SK-N-SH (cell line): Measurements from ENCODE around the gene CLASP1. TPM values are rescaled to one million over a fixed set of nuclear protein-coding genes. Genes with fewer than 3 reads are reported as not detected.

Experiments used
- CTCF ChIA-PET: fragments of 300-600, 350-600 bp; formaldehyde crosslinking; extraction: SDS; loops from one replicate; lab custom pipeline; 2021; lab: Yijun Ruan, JAX
- POLR2A ChIA-PET: fragments of 350-600 bp; sonication (Branson Sonifier 250); formaldehyde crosslinking; extraction: SDS; loops from one replicate; lab custom pipeline; 2020; ENCODE audit warnings: antibody characterized with exemption, inconsistent platforms; lab: Yijun Ruan, JAX
- DNase-seq: peaks from one replicate; pipeline ENCODE4 v3.0.0; 2012
- H2AFZ ChIP-seq: fragments of 200-600 bp; sonication (generic); 2 replicates; pipeline ENCODE4 v1.8.1; 2016; ENCODE audit warnings: antibody characterized with exemption, mild to moderate bottlenecking, low read depth
- H3F3A ChIP-seq: fragments of 200-600 bp; sonication (generic); replicated peaks from 2 replicates; pipeline ENCODE3; 2016; ENCODE audit warnings: antibody characterized with exemption, mild to moderate bottlenecking; ENCODE audit not compliant: insufficient read depth
- H3K27ac ChIP-seq, 2 experiments: fragments of 200-500 bp in 1 of 2; fragments of 200-600 bp in 1 of 2; sonication (Bioruptor generic) in 1 of 2; sonication (generic), shearing (Covaris generic) in 1 of 2; 2 replicates each; pipeline versions ENCODE4 v1.5.1 to v1.6.1; 2014 to 2016; ENCODE audit warnings: low read depth in 2 of 2, inconsistent platforms in 1 of 2, low read length in 1 of 2, mild to moderate bottlenecking in 1 of 2, mixed read lengths in 1 of 2
- H3K27me3 ChIP-seq: fragments of 200-600 bp; sonication (generic), shearing (Covaris generic); 2 replicates; pipeline ENCODE4 v1.6.1; 2016; ENCODE audit warnings: mixed run types; ENCODE audit not compliant: insufficient read depth
- H3K36me3 ChIP-seq, 2 experiments: fragments of 200-500 bp in 1 of 2; fragments of 200-600 bp in 1 of 2; sonication (Bioruptor generic) in 1 of 2; sonication (generic) in 1 of 2; replicated peaks in 1 of 2; 2 replicates each; pipeline versions ENCODE3 to v1.5.1; 2014 to 2016; ENCODE audit warnings: low read length in 1 of 2, mild to moderate bottlenecking in 1 of 2; ENCODE audit not compliant: insufficient read depth in 2 of 2, control insufficient read depth in 1 of 2
- H3K4me1 ChIP-seq, 2 experiments: fragments of 200-500 bp in 1 of 2; fragments of 200-600 bp in 1 of 2; sonication (Bioruptor generic) in 1 of 2; sonication (generic), shearing (Covaris generic) in 1 of 2; 2 replicates each; pipeline versions ENCODE4 v1.5.1 to v1.6.1; 2014 to 2016; ENCODE audit warnings: low read depth in 1 of 2, low read length in 1 of 2, mixed run types in 1 of 2; ENCODE audit not compliant: insufficient read depth in 2 of 2, control insufficient read depth in 1 of 2
- H3K4me2 ChIP-seq: fragments of 200-600 bp; sonication (generic), shearing (Covaris generic); 2 replicates; pipeline ENCODE4 v1.6.1; 2017; ENCODE audit warnings: mixed run types
- H3K4me3 ChIP-seq, 2 experiments: fragments of 200-500 bp in 1 of 2; fragments of 200-600 bp in 1 of 2; sonication (Bioruptor generic) in 1 of 2; sonication (generic), shearing (Covaris generic) in 1 of 2; 2 replicates each; pipeline versions ENCODE4 v1.5.1 to v1.8.1; 2014 to 2016; ENCODE audit warnings: low read depth in 2 of 2, inconsistent platforms in 1 of 2, low read length in 1 of 2, mild to moderate bottlenecking in 1 of 2, mixed read lengths in 1 of 2, moderate library complexity in 1 of 2
- H3K79me2 ChIP-seq: fragments of 200-600 bp; sonication (generic); 2 replicates; pipeline ENCODE4 v1.8.1; 2017; ENCODE audit warnings: mild to moderate bottlenecking; ENCODE audit not compliant: insufficient read depth
- H3K9ac ChIP-seq: fragments of 200-600 bp; sonication (generic); 2 replicates; pipeline ENCODE4 v1.6.1; 2017; ENCODE audit warnings: mixed run types
- H3K9me2 ChIP-seq: fragments of 200-600 bp; sonication (generic); 2 replicates; pipeline ENCODE4 v1.6.1; 2017; ENCODE audit warnings: mixed run types
- H3K9me3 ChIP-seq: fragments of 200-600 bp; sonication (generic); 2 replicates; pipeline ENCODE4 v1.6.1; 2017; ENCODE audit warnings: mixed run types, mild to moderate bottlenecking, moderate library complexity
- H4K20me1 ChIP-seq: fragments of 200-600 bp; sonication (generic); 2 replicates; pipeline ENCODE4 v1.6.1; 2017; ENCODE audit warnings: mild to moderate bottlenecking, mixed run types; ENCODE audit not compliant: insufficient read depth
- CHD2 ChIP-seq: fragments of 150-350 bp; IDR thresholded peaks from 2 replicates; pipeline ENCODE4 v1.6.1; 2018; ENCODE audit warnings: low read length; ENCODE audit not compliant: partially characterized antibody
- ELF1 ChIP-seq: IDR thresholded peaks from 2 replicates; pipeline ENCODE4 v1.4.0; 2012
- EP300 ChIP-seq, 2 experiments: IDR thresholded peaks; 2 replicates each; pipeline versions ENCODE4 v1.4.0 to v1.6.1; 2012; ENCODE audit warnings: borderline replicate concordance in 1 of 2, low read depth in 1 of 2, low read length in 1 of 2
- EZH2phosphoT487 ChIP-seq: fragments of 200-600 bp; sonication (generic); IDR thresholded peaks from 2 replicates; pipeline ENCODE4 v1.6.1; 2017; ENCODE audit warnings: low read depth, mixed run types, mild to moderate bottlenecking, antibody characterized with exemption, moderate library complexity, borderline replicate concordance
- FOSL2 ChIP-seq: IDR thresholded peaks from 2 replicates; pipeline ENCODE4 v1.4.0; 2012; ENCODE audit warnings: low read depth, mild to moderate bottlenecking, moderate library complexity, borderline replicate concordance
- FOXJ3 ChIP-seq: sonication (generic); formaldehyde crosslinking; IDR thresholded peaks from 2 replicates; pipeline ENCODE4 v1.5.1; 2020; ENCODE audit warnings: mild to moderate bottlenecking, missing genetic modification reagents
- IRF3 ChIP-seq: fragments of 150-350 bp; IDR thresholded peaks from 2 replicates; pipeline ENCODE4 v1.6.1; 2016; ENCODE audit warnings: mild to moderate bottlenecking, low read depth, low read length
- MAX ChIP-seq: IDR thresholded peaks from 2 replicates; pipeline ENCODE4 v1.4.0; 2012; ENCODE audit warnings: low read depth
- MEF2A ChIP-seq: IDR thresholded peaks from 2 replicates; pipeline ENCODE4 v1.4.0; 2012; ENCODE audit warnings: low read depth, borderline replicate concordance
- MXI1 ChIP-seq: IDR thresholded peaks from 2 replicates; pipeline ENCODE4 v1.6.1; 2012; ENCODE audit warnings: mild to moderate bottlenecking, low read depth, low read length, improper control_type of control experiment
- NFIC ChIP-seq: IDR thresholded peaks from 2 replicates; pipeline ENCODE4 v1.4.0; 2012; ENCODE audit warnings: borderline replicate concordance
- PBX3 ChIP-seq: IDR thresholded peaks from 2 replicates; pipeline ENCODE4; 2012
- POLR2AphosphoS5 ChIP-seq: IDR thresholded peaks from 2 replicates; pipeline ENCODE4 v1.6.1; 2012; ENCODE audit warnings: low read depth, low read length
- RAD21 ChIP-seq: IDR thresholded peaks from 2 replicates; pipeline ENCODE4 v1.6.1; 2012; ENCODE audit warnings: mild to moderate bottlenecking, low read length
- RCOR1 ChIP-seq: fragments of 150-350 bp; IDR thresholded peaks from 2 replicates; pipeline ENCODE4 v1.6.1; 2017; ENCODE audit warnings: antibody characterized with exemption, low read length
- RXRA ChIP-seq: IDR thresholded peaks from 2 replicates; pipeline ENCODE4 v1.4.0; 2012; ENCODE audit warnings: low read depth, mild to moderate bottlenecking, borderline replicate concordance
- TAF1 ChIP-seq: IDR thresholded peaks from 2 replicates; pipeline ENCODE4 v1.6.1; 2012; ENCODE audit warnings: low read depth, mild to moderate bottlenecking, low read length, moderate library complexity, borderline replicate concordance
- TEAD4 ChIP-seq: IDR thresholded peaks from 2 replicates; pipeline ENCODE4 v1.4.0; 2012; ENCODE audit warnings: mild to moderate bottlenecking, borderline replicate concordance; ENCODE audit not compliant: insufficient read depth
- USF2 ChIP-seq: fragments of 150-350 bp; IDR thresholded peaks from 2 replicates; pipeline ENCODE4 v1.6.1; 2017; ENCODE audit warnings: antibody characterized with exemption, low read length, low read depth, borderline replicate concordance
- WGBS: methylation state at CpG from one replicate; pipeline ENCODE4 v1.1.6; 2017; ENCODE audit warnings: low lambda C conversion rate; 5-methylcytosine and 5-hydroxymethylcytosine counted together
- polyA plus RNA-seq, 3 experiments: library from polyadenylated mRNA; depleted of rRNA; stranded (reverse); fragments of >200 nt; gene quantifications; 2 replicates each; pipeline ENCODE4 v1.2.3, GENCODE V29; 2012
- TF ChIP-seq, protein P1 (sequence below): fragments of 200-600 bp; sonication (generic); IDR thresholded peaks from 2 replicates; pipeline ENCODE4 v1.6.1; 2017; ENCODE audit warnings: antibody characterized with exemption, mild to moderate bottlenecking, moderate library complexity
- TF ChIP-seq, protein P2 (sequence below): IDR thresholded peaks from 2 replicates; pipeline ENCODE4 v1.4.0; 2012; ENCODE audit warnings: low read depth, borderline replicate concordance
- TF ChIP-seq, protein P3 (sequence below): IDR thresholded peaks from 2 replicates; pipeline ENCODE4 v1.6.1; 2012; ENCODE audit warnings: mild to moderate bottlenecking, low read depth, low read length, moderate library complexity

Gene CLASP1
- 4.9 TPM in 2 replicates for polyA plus RNA-seq (2012; rRNA removed)
- 5.6 and 6.0 TPM in 2 replicates for polyA plus RNA-seq (2012; cell fraction: cytosol; rRNA removed)
- polyA plus RNA-seq (2012; cell fraction: nucleus; rRNA removed) = 17.3 and 19.0 TPM in 2 replicates

- peak within 1 kb of the TSS; percentile 84 for H3K4me2 ChIP-seq
- H2AFZ ChIP-seq = peak within 1 kb of the TSS; percentile 95
- peaks cover 80% of the 10 kb centered on the region for H3K79me2 ChIP-seq
- H3K4me3 ChIP-seq = peak within 1 kb of the TSS; percentile 78 to 86
- 0% methylated on average over 20 of the region's 36 CpGs for WGBS
- peak; percentile 94 for DNase-seq
- peaks cover 7% of the 10 kb centered on the region; the same call in 1 of the 2 replicates for H4K20me1 ChIP-seq
- H3K27ac ChIP-seq = peak within 1 kb of the TSS; percentile 95 to 98
- no peaks in the 10 kb centered on the region for H3K9me3 ChIP-seq
- H3K9me2 ChIP-seq = no peaks in the 10 kb centered on the region
- H3F3A ChIP-seq = peaks cover 5% of the 10 kb centered on the region
- ChIA-PET POLR2A (interaction anchor here (0.6 to 3.5 kb wide), 6 partner anchors 9 to 566 kb away, joined by 3 to 38 read pairs (median 4); partner anchors contain the start of gene RNU4ATAC), CTCF (interaction anchor here (0.8 to 1.6 kb wide), 9 partner anchors 21 to 119 kb away, joined by 3 to 6 read pairs (median 4); partner anchors contain the start of gene RNU4ATAC)
- peaks cover 2 to 7% of the 10 kb centered on the region in 2 experiments for H3K36me3 ChIP-seq
- H3K4me1 ChIP-seq = peaks cover 4 to 5% of the 10 kb centered on the region in 2 experiments; a peak in 2 of 4 replicates
- H3K27me3 ChIP-seq = no peaks in the 10 kb centered on the region
- H3K9ac ChIP-seq = peak within 1 kb of the TSS; percentile 84
- TF ChIP-seq FOXJ3 = no peak
- 0 out of 2 replicates have a peak, but pooled peaks have one; percentile 9 for TF ChIP-seq RAD21
- no peak; the same call in 1 of the 2 replicates for TF ChIP-seq MAX
- TF ChIP-seq, protein P1, sequence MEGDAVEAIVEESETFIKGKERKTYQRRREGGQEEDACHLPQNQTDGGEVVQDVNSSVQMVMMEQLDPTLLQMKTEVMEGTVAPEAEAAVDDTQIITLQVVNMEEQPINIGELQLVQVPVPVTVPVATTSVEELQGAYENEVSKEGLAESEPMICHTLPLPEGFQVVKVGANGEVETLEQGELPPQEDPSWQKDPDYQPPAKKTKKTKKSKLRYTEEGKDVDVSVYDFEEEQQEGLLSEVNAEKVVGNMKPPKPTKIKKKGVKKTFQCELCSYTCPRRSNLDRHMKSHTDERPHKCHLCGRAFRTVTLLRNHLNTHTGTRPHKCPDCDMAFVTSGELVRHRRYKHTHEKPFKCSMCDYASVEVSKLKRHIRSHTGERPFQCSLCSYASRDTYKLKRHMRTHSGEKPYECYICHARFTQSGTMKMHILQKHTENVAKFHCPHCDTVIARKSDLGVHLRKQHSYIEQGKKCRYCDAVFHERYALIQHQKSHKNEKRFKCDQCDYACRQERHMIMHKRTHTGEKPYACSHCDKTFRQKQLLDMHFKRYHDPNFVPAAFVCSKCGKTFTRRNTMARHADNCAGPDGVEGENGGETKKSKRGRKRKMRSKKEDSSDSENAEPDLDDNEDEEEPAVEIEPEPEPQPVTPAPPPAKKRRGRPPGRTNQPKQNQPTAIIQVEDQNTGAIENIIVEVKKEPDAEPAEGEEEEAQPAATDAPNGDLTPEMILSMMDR = no peak
- no peak; the same call in 1 of the 2 replicates for TF ChIP-seq PBX3
- no peak for TF ChIP-seq ELF1
- TF ChIP-seq RXRA = no peak
- no peak for TF ChIP-seq IRF3
- TF ChIP-seq MXI1 = peak; percentile 24; the same call in 1 of the 2 replicates
- no peak for TF ChIP-seq TEAD4
- no peak for TF ChIP-seq TAF1
- no peak for TF ChIP-seq USF2
- TF ChIP-seq, protein P2, sequence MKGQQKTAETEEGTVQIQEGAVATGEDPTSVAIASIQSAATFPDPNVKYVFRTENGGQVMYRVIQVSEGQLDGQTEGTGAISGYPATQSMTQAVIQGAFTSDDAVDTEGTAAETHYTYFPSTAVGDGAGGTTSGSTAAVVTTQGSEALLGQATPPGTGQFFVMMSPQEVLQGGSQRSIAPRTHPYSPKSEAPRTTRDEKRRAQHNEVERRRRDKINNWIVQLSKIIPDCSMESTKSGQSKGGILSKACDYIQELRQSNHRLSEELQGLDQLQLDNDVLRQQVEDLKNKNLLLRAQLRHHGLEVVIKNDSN = no peak
- no peak for TF ChIP-seq EZH2phosphoT487
- TF ChIP-seq, protein P3, sequence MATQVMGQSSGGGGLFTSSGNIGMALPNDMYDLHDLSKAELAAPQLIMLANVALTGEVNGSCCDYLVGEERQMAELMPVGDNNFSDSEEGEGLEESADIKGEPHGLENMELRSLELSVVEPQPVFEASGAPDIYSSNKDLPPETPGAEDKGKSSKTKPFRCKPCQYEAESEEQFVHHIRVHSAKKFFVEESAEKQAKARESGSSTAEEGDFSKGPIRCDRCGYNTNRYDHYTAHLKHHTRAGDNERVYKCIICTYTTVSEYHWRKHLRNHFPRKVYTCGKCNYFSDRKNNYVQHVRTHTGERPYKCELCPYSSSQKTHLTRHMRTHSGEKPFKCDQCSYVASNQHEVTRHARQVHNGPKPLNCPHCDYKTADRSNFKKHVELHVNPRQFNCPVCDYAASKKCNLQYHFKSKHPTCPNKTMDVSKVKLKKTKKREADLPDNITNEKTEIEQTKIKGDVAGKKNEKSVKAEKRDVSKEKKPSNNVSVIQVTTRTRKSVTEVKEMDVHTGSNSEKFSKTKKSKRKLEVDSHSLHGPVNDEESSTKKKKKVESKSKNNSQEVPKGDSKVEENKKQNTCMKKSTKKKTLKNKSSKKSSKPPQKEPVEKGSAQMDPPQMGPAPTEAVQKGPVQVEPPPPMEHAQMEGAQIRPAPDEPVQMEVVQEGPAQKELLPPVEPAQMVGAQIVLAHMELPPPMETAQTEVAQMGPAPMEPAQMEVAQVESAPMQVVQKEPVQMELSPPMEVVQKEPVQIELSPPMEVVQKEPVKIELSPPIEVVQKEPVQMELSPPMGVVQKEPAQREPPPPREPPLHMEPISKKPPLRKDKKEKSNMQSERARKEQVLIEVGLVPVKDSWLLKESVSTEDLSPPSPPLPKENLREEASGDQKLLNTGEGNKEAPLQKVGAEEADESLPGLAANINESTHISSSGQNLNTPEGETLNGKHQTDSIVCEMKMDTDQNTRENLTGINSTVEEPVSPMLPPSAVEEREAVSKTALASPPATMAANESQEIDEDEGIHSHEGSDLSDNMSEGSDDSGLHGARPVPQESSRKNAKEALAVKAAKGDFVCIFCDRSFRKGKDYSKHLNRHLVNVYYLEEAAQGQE = no peak
- no peak for TF ChIP-seq MEF2A
- TF ChIP-seq RCOR1 = no peak
- no peak for TF ChIP-seq FOSL2
- no peak for TF ChIP-seq NFIC
- TF ChIP-seq EP300 (IDR thresholded peaks at IDR 0.05; ENCODE audit: borderline replicate concordance in 1 of 2, low read depth in 1 of 2, low read length in 1 of 2) = no peak; a peak in 1 of 4 replicates
- TF ChIP-seq POLR2AphosphoS5 = no peak
- peak; percentile 32 for TF ChIP-seq CHD2
These were observed at the start of gene CLASP1 for GRCh38 chr2:121649149-121649595. Gene CLASP1 (minus strand): TSS chr2:121649462. CDS start chr2:121605895, 43,567 bp downstream.
